Inflammatory macrophage treated with lipopolysaccharide for 4 hours (primary cell): ENCODE measurements around the gene STPG4.
"Not testable (repeated sequence)": the region's sequence is repeated elsewhere in the genome, so short reads cannot be mapped to it uniquely, and the experiment has no call there.

Experiments used
- DNase-seq: peaks from one replicate; pipeline ENCODE4 v3.0.0-alpha.2; 2020

The STPG4 gene

GRCh38 chr2:47155091-47155876 lies at the start of gene STPG4:
STPG4 (minus strand) TSS chr2:47155308; CDS start chr2:47155251, 57 bp downstream.
- no peak for DNase-seq

GRCh38 chr2:47204691-47205090 lies 49.6 kb upstream of the STPG4 start:
- no peak for DNase-seq

GRCh38 chr2:47203995-47204394 lies 48.9 kb upstream of the STPG4 start:
- no peak for DNase-seq

- DNase-seq = no peak
Measured at GRCh38 chr2:47201224-47201623, 46.1 kb upstream of the STPG4 start.

- DNase-seq = no peak
Measured at GRCh38 chr2:47198985-47199451, 43.9 kb upstream of the STPG4 start.

GRCh38 chr2:47196499-47196898 lies 41.4 kb upstream of the STPG4 start:
- no peak for DNase-seq

GRCh38 chr2:47196046-47196445 lies 40.9 kb upstream of the STPG4 start:
- no peak for DNase-seq

- DNase-seq = no peak
Measured at GRCh38 chr2:47195148-47195547, 40.0 kb upstream of the STPG4 start.

GRCh38 chr2:47194410-47194809 lies 39.3 kb upstream of the STPG4 start:
- no peak for DNase-seq

- DNase-seq = no peak
Measured at GRCh38 chr2:47193607-47194006, 38.5 kb upstream of the STPG4 start.

GRCh38 chr2:47190188-47190881 lies 35.2 kb upstream of the STPG4 start:
- DNase-seq = no peak

- no peak for DNase-seq
Measured at GRCh38 chr2:47189635-47190034, 34.5 kb upstream of the STPG4 start.

- DNase-seq = no peak
Measured at GRCh38 chr2:47187069-47187468, 32.0 kb upstream of the STPG4 start.

- DNase-seq = no peak
Measured at GRCh38 chr2:47186351-47186750, 31.2 kb upstream of the STPG4 start.

GRCh38 chr2:47185098-47185497 lies 30.0 kb upstream of the STPG4 start:
- not testable (repeated sequence) for DNase-seq

GRCh38 chr2:47181176-47181575 lies 26.1 kb upstream of the STPG4 start:
- no peak for DNase-seq

- no peak for DNase-seq
Measured at GRCh38 chr2:47180531-47180930, 25.4 kb upstream of the STPG4 start.

- no peak for DNase-seq
Measured at GRCh38 chr2:47179388-47179787, 24.3 kb upstream of the STPG4 start.

- DNase-seq = no peak
Measured at GRCh38 chr2:47178341-47178740, 23.2 kb upstream of the STPG4 start.

- peak; percentile 45 for DNase-seq
Measured at GRCh38 chr2:47177043-47177565, 22.0 kb upstream of the STPG4 start.

- DNase-seq = peak; percentile 15
Measured at GRCh38 chr2:47174733-47175361, 19.7 kb upstream of the STPG4 start.

- DNase-seq = no peak
Measured at GRCh38 chr2:47173986-47174732, 19.1 kb upstream of the STPG4 start.
